ENCODE data around the gene SNX15. TPM values are rescaled to one million over a fixed set of nuclear protein-coding genes. Genes with fewer than 3 reads are reported as not detected.

The SNX15 gene
- total RNA-seq, 4 donors from 2014 or later, result 16.0 to 39.2 (median 20.5) TPM

GRCh38 chr11:65040847-65041622 is 13.8 kb downstream of the SNX15 start, which contains the start of gene SAC3D1:
Gene SAC3D1, plus strand, starts transcription at chr11:65041210. Its CDS starts 83 bp downstream, at chr11:65041293.
- TF ChIP-seq CTCF (IDR thresholded peaks at IDR 0.05; ENCODE audit: low read depth), result no peak

- TF ChIP-seq CTCF (IDR thresholded peaks at IDR 0.05; ENCODE audit: low read depth), result no peak
These were observed 15.7 kb downstream of the SNX15 start for GRCh38 chr11:65042891-65043290.

GRCh38 chr11:65043881-65044501 is 16.8 kb downstream of the SNX15 start:
- TF ChIP-seq CTCF (IDR thresholded peaks at IDR 0.05; ENCODE audit: low read depth), result no peak

GRCh38 chr11:65045061-65045460 is 17.8 kb downstream of the SNX15 start:
- TF ChIP-seq CTCF (IDR thresholded peaks at IDR 0.05; ENCODE audit: low read depth), result no peak

GRCh38 chr11:65045728-65046127 is 18.5 kb downstream of the SNX15 start:
- no peak for TF ChIP-seq CTCF (IDR thresholded peaks at IDR 0.05; ENCODE audit: low read depth)

- no peak for TF ChIP-seq CTCF (IDR thresholded peaks at IDR 0.05; ENCODE audit: low read depth)
These were observed 20.6 kb downstream of the SNX15 start for GRCh38 chr11:65047581-65048422.

Measured in subcutaneous adipose tissue (tissue), 4 donors.